ENCODE data around the gene ATP11A.
"Not testable (repeated sequence)": the region's sequence is repeated elsewhere in the genome, so short reads cannot be mapped to it uniquely, and the experiment has no call there.

Gene ATP11A

GRCh38 chr13:112844411-112844810, 154.6 kb downstream of the ATP11A start:
- no peak for DNase-seq

GRCh38 chr13:112844879-112845278, 155.0 kb downstream of the ATP11A start:
- DNase-seq, result no peak

GRCh38 chr13:112845511-112846144, 155.8 kb downstream of the ATP11A start:
- no peak for DNase-seq

- no peak for DNase-seq
Measured at GRCh38 chr13:112846411-112847115, 156.7 kb downstream of the ATP11A start.

GRCh38 chr13:112849500-112849899, 159.7 kb downstream of the ATP11A start:
- DNase-seq, result no peak

GRCh38 chr13:112850273-112850672, 160.4 kb downstream of the ATP11A start:
- DNase-seq, result no peak

GRCh38 chr13:112851107-112852038, 161.5 kb downstream of the ATP11A start:
- DNase-seq, result no peak

- DNase-seq, result no peak
Measured at GRCh38 chr13:112852392-112852791, 162.6 kb downstream of the ATP11A start.

GRCh38 chr13:112852808-112853207, 163.0 kb downstream of the ATP11A start:
- DNase-seq, result no peak

GRCh38 chr13:112854321-112854720, 164.5 kb downstream of the ATP11A start:
- DNase-seq, result no peak

GRCh38 chr13:112855859-112856258, 166.0 kb downstream of the ATP11A start:
- DNase-seq, result no peak

- DNase-seq, result no peak
Measured at GRCh38 chr13:112857914-112858490, 168.2 kb downstream of the ATP11A start.

- no peak for DNase-seq
Measured at GRCh38 chr13:112859128-112859816, 169.4 kb downstream of the ATP11A start.

- DNase-seq, result no peak
Measured at GRCh38 chr13:112859817-112860190, 170.0 kb downstream of the ATP11A start.

- DNase-seq, result no peak
Measured at GRCh38 chr13:112861876-112862615, 172.2 kb downstream of the ATP11A start.

- DNase-seq, result not testable (repeated sequence)
Measured at GRCh38 chr13:112863356-112863755, 173.5 kb downstream of the ATP11A start.

GRCh38 chr13:112865478-112865877, 175.6 kb downstream of the ATP11A start:
- not testable (repeated sequence) for DNase-seq

GRCh38 chr13:112867301-112867711, 177.5 kb downstream of the ATP11A start:
- DNase-seq, result no peak

GRCh38 chr13:112868308-112868707, 178.5 kb downstream of the ATP11A start:
- DNase-seq, result no peak

GRCh38 chr13:112869202-112870050, 179.6 kb downstream of the ATP11A start:
- DNase-seq, result no peak

GRCh38 chr13:112870051-112870331, 180.2 kb downstream of the ATP11A start:
- DNase-seq, result no peak

All from CD4-positive, alpha-beta T cell treated with Interleukin-10 for 1 hour (primary cell).